ENCODE data around the gene RBM3.

RBM3 gene

DNA sequence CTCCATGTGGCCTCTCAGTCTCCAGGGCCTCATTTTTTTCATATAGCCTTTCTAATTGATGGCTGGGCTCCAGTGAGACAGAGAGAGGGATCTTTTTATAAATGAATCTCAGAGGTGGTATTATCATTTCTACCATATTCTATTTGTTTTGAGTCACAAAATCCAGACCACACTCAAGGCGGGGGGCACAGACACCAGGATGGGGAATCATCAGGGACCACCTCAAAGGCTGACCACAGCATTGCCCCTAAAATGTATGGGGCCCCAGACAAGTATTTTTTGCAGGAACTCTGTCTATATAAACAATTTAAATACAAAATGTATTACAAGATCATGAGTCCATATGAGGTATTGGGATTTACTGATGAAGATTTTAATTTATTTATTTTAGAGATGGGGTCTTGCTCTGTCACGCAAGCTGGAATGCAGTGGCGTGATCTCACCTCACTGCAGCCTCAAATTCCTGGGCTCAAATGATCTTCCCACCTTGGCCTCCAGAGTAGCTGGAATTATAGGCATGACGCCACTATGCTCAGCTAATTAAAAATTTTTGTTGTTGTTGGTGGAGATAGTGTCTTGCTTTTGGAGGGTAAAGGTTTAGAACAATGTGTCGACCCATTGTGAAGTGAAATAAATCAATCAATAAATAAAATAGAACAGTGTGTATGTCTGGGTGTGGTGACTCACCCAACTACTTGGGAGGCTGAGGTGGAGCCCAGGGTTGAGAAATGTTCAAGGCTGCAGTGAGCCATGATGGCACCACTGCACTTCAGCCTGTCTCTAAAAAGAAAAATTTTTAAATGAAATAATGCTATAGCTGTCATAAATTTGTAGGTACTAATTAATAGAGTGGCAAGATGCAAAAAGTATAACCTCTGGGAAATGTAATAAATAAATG lies 52.4 kb downstream of the RBM3 start:
- no peak for DNase-seq (ENCODE audit: low read depth)
